KOPT-K1 (cell line): ENCODE measurements around the gene KCNJ3.

Experiments
- H3K27ac ChIP-seq: fragments of 200-600 bp; sonication (generic); 2 replicates; pipeline ENCODE4 v1.5.1; 2016; ENCODE audit warnings: antibody characterized with exemption, mild to moderate bottlenecking, low read depth, low read length; ENCODE audit not compliant: poor library complexity, severe bottlenecking
- H3K36me3 ChIP-seq: fragments of 200-600 bp; sonication (generic); 2 replicates; pipeline ENCODE4 v1.5.1; 2017; ENCODE audit warnings: antibody characterized with exemption, mild to moderate bottlenecking, low read length, moderate library complexity; ENCODE audit not compliant: insufficient read depth
- H3K9me3 ChIP-seq: fragments of 200-600 bp; sonication (generic); 2 replicates; pipeline ENCODE4 v1.5.1; 2017; ENCODE audit warnings: antibody characterized with exemption, low read length, mild to moderate bottlenecking; ENCODE audit not compliant: insufficient read depth, poor library complexity, severe bottlenecking

KCNJ3 gene

GRCh38 chr2:154762638-154763037 lies 64.1 kb downstream of the KCNJ3 start:
- no peaks in the 10 kb centered on the region for H3K36me3 ChIP-seq

GRCh38 chr2:154771664-154772284 lies 73.3 kb downstream of the KCNJ3 start:
- Histone ChIP-seq H3K36me3 (no peaks in the 10 kb centered on the region), H3K27ac (no peak overlapping the region), H3K9me3 (no peaks in the 10 kb centered on the region)

More at GRCh38 chr2:154762638-154763037, 64.1 kb downstream of the KCNJ3 start:
- no peak overlapping the region for H3K27ac ChIP-seq
- H3K9me3 ChIP-seq = no peaks in the 10 kb centered on the region

GRCh38 chr2:154776825-154777224 lies 78.3 kb downstream of the KCNJ3 start:
- Histone ChIP-seq H3K9me3 (no peaks in the 10 kb centered on the region), H3K36me3 (no peaks in the 10 kb centered on the region), H3K27ac (no peak overlapping the region)

- H3K27ac ChIP-seq = no peak overlapping the region
- no peaks in the 10 kb centered on the region for H3K36me3 ChIP-seq
- no peaks in the 10 kb centered on the region for H3K9me3 ChIP-seq
These were observed 95.9 kb downstream of the KCNJ3 start for GRCh38 chr2:154794406-154794805.

GRCh38 chr2:154795651-154796050 lies 97.2 kb downstream of the KCNJ3 start:
- Histone ChIP-seq H3K27ac (no peak overlapping the region), H3K9me3 (no peaks in the 10 kb centered on the region), H3K36me3 (no peaks in the 10 kb centered on the region)

GRCh38 chr2:154804451-154804850 lies 106.0 kb downstream of the KCNJ3 start:
- no peaks in the 10 kb centered on the region for H3K36me3 ChIP-seq

GRCh38 chr2:154813636-154814035 lies 115.1 kb downstream of the KCNJ3 start:
- Histone ChIP-seq H3K36me3 (no peaks in the 10 kb centered on the region), H3K9me3 (no peaks in the 10 kb centered on the region), H3K27ac (no peak overlapping the region)

More at GRCh38 chr2:154804451-154804850, 106.0 kb downstream of the KCNJ3 start:
- Histone ChIP-seq H3K27ac (no peak overlapping the region), H3K9me3 (no peaks in the 10 kb centered on the region)

GRCh38 chr2:154814856-154815255 lies 116.4 kb downstream of the KCNJ3 start:
- Histone ChIP-seq H3K27ac (no peak overlapping the region), H3K36me3 (no peaks in the 10 kb centered on the region), H3K9me3 (no peaks in the 10 kb centered on the region)

- no peak overlapping the region for H3K27ac ChIP-seq
- no peaks in the 10 kb centered on the region for H3K36me3 ChIP-seq
- H3K9me3 ChIP-seq = no peaks in the 10 kb centered on the region
These were observed 126.9 kb downstream of the KCNJ3 start for GRCh38 chr2:154825358-154825757.

- Histone ChIP-seq H3K27ac (no peak overlapping the region), H3K36me3 (no peaks in the 10 kb centered on the region), H3K9me3 (no peaks in the 10 kb centered on the region)
These were observed 128.3 kb downstream of the KCNJ3 start for GRCh38 chr2:154826827-154827226.

- Histone ChIP-seq H3K27ac (no peak overlapping the region), H3K9me3 (no peaks in the 10 kb centered on the region), H3K36me3 (no peaks in the 10 kb centered on the region)
These were observed 128.8 kb downstream of the KCNJ3 start for GRCh38 chr2:154827286-154827685.

GRCh38 chr2:154832711-154833110 lies 134.2 kb downstream of the KCNJ3 start:
- no peak overlapping the region for H3K27ac ChIP-seq
- H3K9me3 ChIP-seq = no peaks in the 10 kb centered on the region
- H3K36me3 ChIP-seq = no peaks in the 10 kb centered on the region

- H3K27ac ChIP-seq = no peak overlapping the region
- no peaks in the 10 kb centered on the region for H3K9me3 ChIP-seq
These were observed 138.1 kb downstream of the KCNJ3 start for GRCh38 chr2:154836632-154837031.

GRCh38 chr2:154837035-154837434 lies 138.5 kb downstream of the KCNJ3 start:
- H3K9me3 ChIP-seq = no peaks in the 10 kb centered on the region
- H3K27ac ChIP-seq = no peak overlapping the region
- H3K36me3 ChIP-seq = no peaks in the 10 kb centered on the region

More at GRCh38 chr2:154836632-154837031, 138.1 kb downstream of the KCNJ3 start:
- no peaks in the 10 kb centered on the region for H3K36me3 ChIP-seq

GRCh38 chr2:154844513-154844912 lies 146.0 kb downstream of the KCNJ3 start:
- Histone ChIP-seq H3K9me3 (no peaks in the 10 kb centered on the region), H3K27ac (no peak overlapping the region), H3K36me3 (no peaks in the 10 kb centered on the region)

- no peaks in the 10 kb centered on the region for H3K36me3 ChIP-seq
- H3K27ac ChIP-seq = no peak overlapping the region
- H3K9me3 ChIP-seq = no peaks in the 10 kb centered on the region
These were observed 148.3 kb downstream of the KCNJ3 start for GRCh38 chr2:154846842-154847241.
